ENCODE measurements around the gene FNDC8.

DNA sequence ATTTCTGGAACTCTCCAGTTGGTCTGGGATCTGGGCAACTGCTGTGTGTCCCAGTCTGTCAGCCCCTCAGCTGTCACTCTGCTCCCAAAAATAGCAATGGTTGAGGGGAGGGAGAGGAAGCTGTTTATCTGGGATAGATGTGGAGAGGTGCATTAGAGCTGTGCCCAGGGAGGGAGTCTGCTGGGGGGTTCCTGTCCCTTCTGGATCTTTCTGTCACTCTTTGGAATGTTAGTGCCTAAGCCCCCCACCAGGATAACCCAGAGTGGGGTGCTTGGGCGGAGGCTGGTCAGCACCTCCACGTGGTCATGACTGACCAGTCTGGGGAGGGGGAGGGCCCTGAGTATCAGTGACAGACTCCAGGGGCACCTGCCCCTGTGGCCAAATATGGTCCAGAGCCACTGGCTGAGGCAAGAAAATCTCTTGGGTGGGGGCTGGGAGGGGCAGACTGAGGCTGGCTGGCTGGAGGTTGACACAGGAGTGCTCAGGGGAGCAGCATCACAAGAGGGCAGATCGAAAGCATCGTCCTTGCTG is 26.0 kb downstream of the FNDC8 start, which contains the start of gene UNC45B:
- TF ChIP-seq, protein P1, sequence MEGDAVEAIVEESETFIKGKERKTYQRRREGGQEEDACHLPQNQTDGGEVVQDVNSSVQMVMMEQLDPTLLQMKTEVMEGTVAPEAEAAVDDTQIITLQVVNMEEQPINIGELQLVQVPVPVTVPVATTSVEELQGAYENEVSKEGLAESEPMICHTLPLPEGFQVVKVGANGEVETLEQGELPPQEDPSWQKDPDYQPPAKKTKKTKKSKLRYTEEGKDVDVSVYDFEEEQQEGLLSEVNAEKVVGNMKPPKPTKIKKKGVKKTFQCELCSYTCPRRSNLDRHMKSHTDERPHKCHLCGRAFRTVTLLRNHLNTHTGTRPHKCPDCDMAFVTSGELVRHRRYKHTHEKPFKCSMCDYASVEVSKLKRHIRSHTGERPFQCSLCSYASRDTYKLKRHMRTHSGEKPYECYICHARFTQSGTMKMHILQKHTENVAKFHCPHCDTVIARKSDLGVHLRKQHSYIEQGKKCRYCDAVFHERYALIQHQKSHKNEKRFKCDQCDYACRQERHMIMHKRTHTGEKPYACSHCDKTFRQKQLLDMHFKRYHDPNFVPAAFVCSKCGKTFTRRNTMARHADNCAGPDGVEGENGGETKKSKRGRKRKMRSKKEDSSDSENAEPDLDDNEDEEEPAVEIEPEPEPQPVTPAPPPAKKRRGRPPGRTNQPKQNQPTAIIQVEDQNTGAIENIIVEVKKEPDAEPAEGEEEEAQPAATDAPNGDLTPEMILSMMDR (IDR thresholded peaks at IDR 0.05): no peak
- TF ChIP-seq POLR2AphosphoS5 (IDR thresholded peaks at IDR 0.05) (no peak), POLR2A (IDR thresholded peaks at IDR 0.05) (no peak), EP300 (IDR thresholded peaks at IDR 0.05; ENCODE audit: low read depth) (no peak)

Data from transverse colon (tissue), 4 donors.